ENCODE measurements around the gene SMTNL1.

SMTNL1 gene

DNA sequence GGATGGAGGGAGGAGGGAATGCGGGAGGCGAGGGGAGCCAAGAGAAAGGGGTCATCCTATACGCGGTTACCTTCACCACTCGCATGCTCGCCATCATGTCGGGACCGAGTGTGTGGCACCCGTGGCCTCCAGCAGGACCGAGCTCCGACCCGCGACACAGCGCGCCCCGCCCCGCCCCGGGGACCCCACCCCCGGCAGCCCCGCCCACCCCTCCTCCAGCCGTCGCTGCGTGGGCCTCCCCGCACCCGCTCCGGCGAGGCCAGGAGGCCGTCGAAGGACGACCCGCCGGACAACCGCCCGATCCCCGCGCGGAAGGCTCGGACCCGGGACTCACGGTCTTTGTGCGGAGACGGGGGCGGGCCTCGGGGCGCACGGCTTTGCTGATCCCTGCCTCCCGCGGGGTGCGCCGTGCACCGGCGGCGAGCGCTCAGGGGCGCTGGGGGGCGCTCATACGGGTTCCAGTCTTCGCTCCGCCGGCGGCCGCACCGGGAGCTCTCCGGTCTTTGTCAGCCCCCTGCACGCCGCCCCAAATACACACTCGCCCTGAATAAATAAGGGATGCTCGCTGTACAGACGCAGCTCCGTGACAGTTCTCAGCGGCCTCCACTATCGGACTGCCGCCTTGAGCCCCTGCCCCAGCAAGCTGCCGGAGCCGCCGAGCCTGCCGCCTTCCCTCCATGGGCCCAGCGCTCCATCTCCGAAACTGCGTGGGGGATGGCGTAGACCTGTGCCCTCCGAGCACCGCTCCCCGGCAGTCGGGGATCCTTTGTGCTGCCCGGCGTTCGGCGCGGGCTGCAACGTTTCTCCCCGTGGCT lies 30.3 kb downstream of the SMTNL1 start, which contains the start of gene UBE2L6:
TSS of gene UBE2L6 (minus strand) at position 158 of the 815 bp plus-strand sequence. CDS start at position 97, 61 bp downstream.
- H3K4me3 ChIP-seq (replicated peaks; ENCODE audit: low read depth, low read length), result peak within 1 kb of the TSS; percentile 79
- no peak for DNase-seq (ENCODE audit: low read depth)

DNA sequence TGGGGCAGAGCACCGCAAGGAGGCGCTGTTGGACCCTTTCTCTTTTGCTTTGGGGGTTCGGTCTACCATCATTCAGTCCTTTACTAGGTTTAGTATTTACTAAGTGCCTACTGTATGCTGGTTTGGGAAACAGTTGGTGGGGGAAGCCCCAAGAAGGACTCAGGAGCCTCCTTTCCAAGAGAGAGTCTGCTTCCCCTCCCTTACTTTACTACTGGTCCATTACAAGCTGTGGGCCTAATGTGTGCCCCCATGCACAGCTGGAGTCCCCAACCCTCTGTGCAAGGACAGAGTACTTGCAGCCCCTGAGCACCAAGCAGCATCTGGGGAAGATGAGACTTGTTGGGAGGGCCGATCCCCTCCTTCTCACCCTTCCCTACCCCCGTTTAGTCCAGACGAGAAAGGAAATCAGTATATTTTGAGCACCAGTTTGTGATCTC lies 31.0 kb downstream of the SMTNL1 start:
- peak; percentile 81 for DNase-seq (ENCODE audit: low read depth)
- peak overlapping the region; percentile 79 for H3K4me3 ChIP-seq (replicated peaks; ENCODE audit: low read depth, low read length)
- peak; percentile 88 for TF ChIP-seq CTCF (IDR thresholded peaks at IDR 0.05; ENCODE audit: low read length, missing control alignments)

More for the DNA sequence above, 30.3 kb downstream of the SMTNL1 start, which contains the start of gene UBE2L6:
- TF ChIP-seq CTCF (IDR thresholded peaks at IDR 0.05; ENCODE audit: low read length, missing control alignments), result no peak

DNA sequence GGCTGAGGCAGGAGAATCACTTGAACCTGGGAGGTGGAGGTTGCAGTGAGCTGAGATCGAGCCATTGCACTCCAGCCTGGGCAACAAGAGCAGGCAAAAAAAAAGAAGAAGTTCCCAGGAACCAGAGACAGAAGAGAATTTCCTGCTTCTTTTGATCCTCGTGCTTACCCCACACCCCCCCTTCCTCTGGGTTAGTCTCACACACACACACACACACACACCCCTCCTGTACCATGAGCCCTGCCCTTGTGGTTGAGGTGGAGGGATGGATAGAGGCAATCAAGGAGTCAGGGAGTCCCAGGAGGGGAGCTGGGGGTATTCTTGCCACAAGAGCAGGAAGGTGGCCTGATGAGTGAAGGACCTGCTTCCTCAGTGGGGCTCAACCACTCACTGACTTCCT lies 34.2 kb downstream of the SMTNL1 start:
- H3K4me3 ChIP-seq (replicated peaks; ENCODE audit: low read depth, low read length), result no peak overlapping the region
- no peak for DNase-seq (ENCODE audit: low read depth)

GRCh38 chr11:57574061-57574460 lies 36.7 kb downstream of the SMTNL1 start:
- H3K4me3 ChIP-seq (replicated peaks; ENCODE audit: low read depth, low read length), result no peak overlapping the region
- DNase-seq (ENCODE audit: low read depth), result no peak
- TF ChIP-seq CTCF (IDR thresholded peaks at IDR 0.05; ENCODE audit: low read length, missing control alignments), result no peak

More for the DNA sequence above, 34.2 kb downstream of the SMTNL1 start:
- no peak for TF ChIP-seq CTCF (IDR thresholded peaks at IDR 0.05; ENCODE audit: low read length, missing control alignments)

- no peak for TF ChIP-seq CTCF (IDR thresholded peaks at IDR 0.05; ENCODE audit: low read length, missing control alignments)
- DNase-seq (ENCODE audit: low read depth), result no peak
- no peak overlapping the region for H3K4me3 ChIP-seq (replicated peaks; ENCODE audit: low read depth, low read length)
Observed at GRCh38 chr11:57584341-57584740, 46.9 kb downstream of the SMTNL1 start.

GRCh38 chr11:57585301-57585700 lies 47.9 kb downstream of the SMTNL1 start:
- no peak for DNase-seq (ENCODE audit: low read depth)
- no peak overlapping the region for H3K4me3 ChIP-seq (replicated peaks; ENCODE audit: low read depth, low read length)
- no peak for TF ChIP-seq CTCF (IDR thresholded peaks at IDR 0.05; ENCODE audit: low read length, missing control alignments)
